NT2/D1 (cell line): ENCODE results near the gene DNAH5.

Source experiments
- YY1 ChIP-seq: IDR thresholded peaks from 2 replicates; pipeline ENCODE4 v1.6.1; 2011; ENCODE audit not compliant: insufficient read length, insufficient read depth
- ZNF274 ChIP-seq: IDR thresholded peaks from 2 replicates; pipeline ENCODE4 v1.6.1; 2011; ENCODE audit warnings: mild to moderate bottlenecking, low read depth, low read length

GRCh38 chr5:13695076-13695712 lies 249.3 kb downstream of the DNAH5 start:
- TF ChIP-seq YY1 (no peak), ZNF274 (no peak)
